C4-2B (cell line): ENCODE measurements around the gene SNRNP25.

Experiments
- H3K27ac ChIP-seq: fragments of 450-650 bp; 2 replicates; pipeline ENCODE4 v1.5.1; 2017
- ZFX ChIP-seq: fragments of 450-650 bp; IDR thresholded peaks from 2 replicates; pipeline ENCODE4 v1.6.1; 2017
- TF ChIP-seq, protein P1 (sequence below): fragments of 450-650 bp; conservative IDR thresholded peaks from 2 replicates; pipeline ENCODE4 v1.5.1; 2017; ENCODE audit warnings: mild to moderate bottlenecking

Gene SNRNP25

DNA sequence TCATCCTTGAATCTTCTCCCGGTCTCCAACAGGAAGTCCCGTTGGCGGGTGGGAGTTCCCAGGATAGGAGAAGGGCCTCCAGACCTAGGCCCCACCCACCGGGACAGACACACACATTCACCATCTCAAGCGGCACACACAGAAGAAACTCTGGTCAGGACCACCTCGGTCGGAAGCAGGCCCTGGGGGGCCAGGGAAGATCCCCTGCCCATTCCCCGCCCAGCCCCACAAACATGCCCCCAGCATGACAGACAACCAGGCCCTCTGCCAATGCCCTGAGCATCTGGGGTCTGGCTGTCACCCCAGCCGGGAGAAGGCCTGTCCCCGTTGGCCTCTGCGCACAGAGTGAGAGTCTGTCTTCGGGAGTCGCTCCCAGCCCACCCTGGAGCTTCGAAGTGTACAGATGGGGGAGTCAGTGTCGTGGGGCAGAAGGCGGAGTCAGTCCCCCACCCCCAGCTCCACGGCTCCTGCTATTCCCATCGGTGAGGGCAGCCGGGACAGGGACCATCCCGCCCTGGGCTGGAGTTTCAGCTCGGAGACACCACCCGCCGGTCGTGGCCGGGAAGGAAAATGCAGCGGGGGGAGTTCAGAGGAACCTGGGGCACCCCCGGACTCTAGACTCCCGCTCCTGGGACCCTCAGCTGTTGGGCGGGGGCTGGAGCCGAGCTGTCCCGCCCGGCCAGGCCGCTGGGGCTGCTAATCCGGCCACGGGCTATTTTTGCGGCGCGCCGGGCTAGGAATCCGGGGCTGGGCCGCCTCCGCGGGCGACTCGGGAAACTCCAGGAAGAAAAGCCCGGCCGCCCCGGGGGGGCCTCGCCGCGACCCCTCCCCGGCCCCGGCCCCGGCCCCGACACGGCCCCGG lies 18.1 kb downstream of the SNRNP25 start:
- peak overlapping the region; percentile 91 for H3K27ac ChIP-seq
- TF ChIP-seq ZFX: peak; percentile 67; the same call in 1 of the 2 replicates
- TF ChIP-seq, protein P1, sequence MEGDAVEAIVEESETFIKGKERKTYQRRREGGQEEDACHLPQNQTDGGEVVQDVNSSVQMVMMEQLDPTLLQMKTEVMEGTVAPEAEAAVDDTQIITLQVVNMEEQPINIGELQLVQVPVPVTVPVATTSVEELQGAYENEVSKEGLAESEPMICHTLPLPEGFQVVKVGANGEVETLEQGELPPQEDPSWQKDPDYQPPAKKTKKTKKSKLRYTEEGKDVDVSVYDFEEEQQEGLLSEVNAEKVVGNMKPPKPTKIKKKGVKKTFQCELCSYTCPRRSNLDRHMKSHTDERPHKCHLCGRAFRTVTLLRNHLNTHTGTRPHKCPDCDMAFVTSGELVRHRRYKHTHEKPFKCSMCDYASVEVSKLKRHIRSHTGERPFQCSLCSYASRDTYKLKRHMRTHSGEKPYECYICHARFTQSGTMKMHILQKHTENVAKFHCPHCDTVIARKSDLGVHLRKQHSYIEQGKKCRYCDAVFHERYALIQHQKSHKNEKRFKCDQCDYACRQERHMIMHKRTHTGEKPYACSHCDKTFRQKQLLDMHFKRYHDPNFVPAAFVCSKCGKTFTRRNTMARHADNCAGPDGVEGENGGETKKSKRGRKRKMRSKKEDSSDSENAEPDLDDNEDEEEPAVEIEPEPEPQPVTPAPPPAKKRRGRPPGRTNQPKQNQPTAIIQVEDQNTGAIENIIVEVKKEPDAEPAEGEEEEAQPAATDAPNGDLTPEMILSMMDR: no peak

DNA sequence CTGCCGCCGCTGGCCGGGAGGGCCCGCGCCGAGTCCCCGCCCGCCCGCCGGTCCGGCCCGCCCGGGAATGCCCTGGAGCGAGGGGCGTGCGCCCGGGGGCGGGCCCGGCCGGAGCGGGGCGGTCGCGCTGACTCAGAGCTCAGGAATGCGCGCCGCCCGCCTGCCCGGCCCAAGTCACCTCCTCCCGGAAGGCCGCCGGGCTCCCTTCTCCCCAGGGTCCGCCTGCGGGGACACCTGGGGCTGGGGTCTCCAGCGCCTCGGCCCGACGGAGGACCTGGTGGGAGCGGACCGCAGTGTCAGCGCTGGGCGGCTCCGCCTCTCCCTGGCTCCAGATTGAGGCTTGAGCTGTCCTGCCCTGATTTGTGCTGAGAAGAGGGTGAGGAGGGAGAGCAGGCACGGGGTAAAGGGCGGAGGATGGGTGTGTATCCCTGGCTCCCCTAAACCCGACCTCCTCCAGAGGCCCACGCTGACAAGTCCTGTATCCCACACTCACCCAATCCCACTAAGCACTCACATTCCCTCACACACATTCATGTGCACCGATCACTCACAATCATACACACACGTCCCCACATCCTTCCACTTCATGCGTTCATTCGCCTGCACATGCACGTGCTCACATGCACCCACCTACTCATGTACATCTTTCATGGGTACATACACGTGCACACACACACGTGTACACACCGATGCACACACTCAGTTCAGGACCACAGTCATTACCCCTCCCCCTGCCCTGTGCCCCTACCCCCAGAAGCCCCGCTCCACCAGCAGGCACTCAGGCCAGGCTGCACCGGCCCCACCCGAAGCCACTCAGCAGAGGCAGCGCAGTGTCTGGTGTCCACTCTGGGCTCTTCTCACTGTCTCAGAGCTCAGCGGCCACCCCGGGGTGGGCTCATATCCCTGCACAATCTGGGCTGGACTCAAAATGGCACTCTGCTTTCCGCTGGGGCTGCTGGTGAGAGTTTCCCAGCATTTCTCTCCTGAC lies 19.2 kb downstream of the SNRNP25 start, which contains the start of gene RHBDF1:
Gene RHBDF1 (minus strand): TSS at position 71 of the 988 bp plus-strand sequence. CDS start 7,616 bp downstream, outside the sequence.
- no peak for TF ChIP-seq ZFX
- TF ChIP-seq, protein P1: no peak
- peak within 1 kb of the TSS; percentile 91 for H3K27ac ChIP-seq

DNA sequence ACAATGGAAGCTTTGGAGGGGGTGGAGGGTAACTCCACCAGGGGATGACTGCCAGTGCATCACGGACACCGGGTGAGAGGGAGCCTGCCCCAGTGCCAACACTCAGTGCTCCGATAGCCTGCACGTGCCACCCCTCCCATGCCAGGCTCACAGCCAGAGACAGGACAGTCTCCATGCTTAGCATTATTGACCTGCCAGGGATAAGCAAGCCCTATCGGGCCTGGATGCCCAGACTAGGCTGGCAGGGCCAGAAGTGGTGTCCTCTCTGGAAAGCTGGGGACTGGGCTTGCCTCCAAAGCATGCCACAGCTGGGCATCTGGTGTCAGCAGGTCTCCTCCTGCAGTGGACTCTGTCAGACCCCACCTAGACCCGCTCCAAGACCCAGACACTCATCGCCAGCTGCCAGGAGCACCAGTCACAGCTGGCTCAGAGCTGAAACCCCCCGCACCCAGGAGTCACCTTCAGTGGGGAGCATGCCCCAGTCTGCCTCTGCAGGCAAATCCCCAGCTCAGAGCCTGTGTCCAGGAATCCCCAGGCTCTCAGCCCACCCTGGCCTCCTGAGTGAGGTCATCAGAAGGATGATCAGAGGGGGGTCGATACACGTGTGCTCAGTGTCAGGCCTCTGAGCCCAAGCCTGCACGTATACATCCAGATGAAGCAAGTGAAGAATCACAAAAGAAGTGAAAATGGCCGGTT lies 20.6 kb downstream of the SNRNP25 start:
- peak overlapping the region; percentile 91; the same call in 1 of the 2 replicates for H3K27ac ChIP-seq

DNA sequence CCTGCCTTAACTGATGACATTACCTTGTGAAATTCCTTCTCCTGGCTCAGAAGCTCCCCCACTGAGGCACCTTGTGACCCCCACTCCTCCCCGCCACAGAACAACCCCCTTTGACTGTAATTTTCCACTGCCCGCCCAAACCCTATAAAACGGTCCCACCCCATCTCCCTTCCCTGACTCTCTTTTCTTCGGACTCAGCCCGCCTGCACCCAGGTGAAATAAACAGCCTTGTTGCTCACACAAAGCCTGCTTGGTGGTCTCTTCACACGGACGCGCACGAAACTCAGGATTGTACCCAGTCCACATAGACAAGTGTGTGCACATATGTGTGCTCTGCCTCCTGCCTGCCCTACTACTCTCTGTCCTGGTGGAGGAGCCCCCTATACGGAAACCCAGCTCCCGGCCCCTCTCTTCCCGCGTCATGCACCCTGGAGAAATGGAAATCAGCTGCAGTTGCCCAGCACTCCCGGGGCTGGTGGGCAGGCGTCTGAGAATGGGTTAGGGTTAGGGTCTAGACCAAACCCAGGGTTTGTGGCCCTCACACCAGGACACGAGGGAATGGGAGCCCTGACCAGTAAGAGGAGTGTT lies 21.2 kb downstream of the SNRNP25 start:
- TF ChIP-seq, protein P1: no peak
- no peak for TF ChIP-seq ZFX
- no peak overlapping the region for H3K27ac ChIP-seq

More for the DNA sequence above, 20.6 kb downstream of the SNRNP25 start:
- TF ChIP-seq ZFX: no peak
- TF ChIP-seq, protein P1: no peak

DNA sequence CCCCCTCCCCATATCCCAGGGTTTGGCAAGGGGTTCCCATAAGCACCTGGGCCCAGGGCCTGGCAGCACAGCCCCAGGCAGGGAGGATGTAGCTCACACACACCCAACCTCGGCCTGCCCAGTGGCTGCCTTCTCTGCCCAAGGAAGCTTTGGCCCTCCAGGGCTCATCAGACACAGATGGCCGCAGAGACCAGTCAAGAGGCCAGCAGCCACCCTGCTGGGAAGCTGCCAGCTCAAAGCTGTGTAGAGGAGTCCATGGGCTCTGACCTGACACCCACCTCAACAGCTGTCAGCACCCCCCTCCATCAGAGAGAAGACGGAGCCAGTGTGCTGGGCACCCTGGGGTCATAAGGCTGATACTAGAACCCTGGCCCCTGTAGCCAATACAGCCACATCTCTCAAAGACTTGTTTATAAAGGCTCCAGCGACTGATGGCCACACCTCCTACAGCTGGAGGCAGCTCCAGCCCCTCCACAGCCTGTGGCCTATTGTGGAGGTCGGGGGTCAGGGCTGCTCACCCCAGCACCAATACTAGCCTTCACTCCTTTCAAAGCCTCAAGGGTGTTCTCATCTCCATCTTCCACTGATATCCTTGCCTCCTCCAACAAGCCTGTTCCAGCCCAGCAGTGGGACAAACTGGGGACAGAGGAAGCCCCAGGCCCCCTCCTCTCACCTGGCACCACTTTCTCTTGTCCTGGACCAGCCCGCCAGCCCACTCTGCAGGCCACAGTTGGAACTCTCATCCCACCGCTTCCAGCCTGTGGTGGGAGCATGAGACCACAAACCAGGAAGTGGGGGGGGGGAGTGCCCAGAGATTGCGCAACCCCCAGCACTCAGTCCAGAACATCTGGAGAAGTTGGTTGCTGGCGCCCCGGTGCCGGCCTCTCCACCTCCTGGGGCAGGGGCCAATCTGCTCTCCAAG lies 22.2 kb downstream of the SNRNP25 start:
- TF ChIP-seq, protein P1: no peak
- no peak for TF ChIP-seq ZFX
- H3K27ac ChIP-seq: no peak overlapping the region
